Fibroblast of lung (primary cell): ENCODE measurements around the gene BCAR3.

Experiments used
- EZH2 ChIP-seq: IDR thresholded peaks from 2 replicates; pipeline ENCODE4 v1.5.1; 2012; ENCODE audit warnings: low read length, control low read depth, mild to moderate bottlenecking; ENCODE audit errors: missing control alignments
- TF ChIP-seq, protein P1 (sequence below), 2 donors: IDR thresholded peaks in 1 of 2; conservative IDR thresholded peaks in 1 of 2; 1 replicate in 1 of 2; 2 replicates in 1 of 2; pipeline ENCODE4 v1.5.1; 2011 to 2012; ENCODE audit warnings: low read length in 2 of 2, control low read depth in 1 of 2, inconsistent platforms in 1 of 2, low read depth in 1 of 2, mild to moderate bottlenecking in 1 of 2

DNA sequence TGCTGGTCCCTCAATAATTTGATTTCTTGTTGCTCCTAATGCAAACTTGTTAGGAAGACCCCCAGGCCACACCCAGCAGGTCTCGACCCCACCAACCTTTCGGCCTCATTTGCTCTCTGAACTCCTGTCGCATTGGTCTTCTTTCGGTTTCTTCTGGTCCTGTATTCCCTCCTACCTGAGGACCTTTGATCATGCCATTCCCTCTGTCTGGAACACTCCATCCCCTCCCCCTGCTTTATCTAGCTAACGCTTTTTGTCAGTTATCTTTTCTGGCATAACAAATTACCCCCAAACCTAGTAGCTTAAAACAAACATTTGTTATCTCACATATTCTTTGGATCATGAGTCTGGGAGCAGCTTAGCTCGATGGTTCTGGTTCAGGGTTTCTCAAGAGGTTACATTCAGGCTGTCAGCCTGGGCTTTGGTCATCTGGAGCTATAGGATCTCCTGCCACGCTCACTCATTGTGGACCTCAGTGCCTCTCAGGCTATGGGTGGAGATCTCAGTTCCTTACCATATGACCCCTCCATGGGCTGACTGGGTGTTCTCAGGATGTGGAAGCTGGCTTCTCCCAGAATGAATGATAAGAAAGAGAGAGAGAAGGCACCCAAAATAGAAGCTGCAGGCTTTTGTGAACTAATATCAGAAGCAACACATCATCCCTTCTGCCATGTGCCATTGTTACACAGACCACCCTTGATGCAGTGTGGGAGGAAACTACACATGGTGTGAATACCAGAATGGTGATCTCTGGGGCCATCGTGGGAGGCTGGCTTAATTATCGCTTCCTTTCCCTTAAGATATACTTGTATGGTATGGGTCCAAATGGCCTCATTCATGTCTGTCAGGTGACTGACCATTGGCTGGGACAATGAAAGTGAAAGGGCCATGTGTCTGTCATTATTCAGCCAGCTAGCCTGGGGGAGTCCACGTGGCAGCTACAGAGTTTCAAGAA is 29.1 kb upstream of the BCAR3 start:
- TF ChIP-seq, protein P1, sequence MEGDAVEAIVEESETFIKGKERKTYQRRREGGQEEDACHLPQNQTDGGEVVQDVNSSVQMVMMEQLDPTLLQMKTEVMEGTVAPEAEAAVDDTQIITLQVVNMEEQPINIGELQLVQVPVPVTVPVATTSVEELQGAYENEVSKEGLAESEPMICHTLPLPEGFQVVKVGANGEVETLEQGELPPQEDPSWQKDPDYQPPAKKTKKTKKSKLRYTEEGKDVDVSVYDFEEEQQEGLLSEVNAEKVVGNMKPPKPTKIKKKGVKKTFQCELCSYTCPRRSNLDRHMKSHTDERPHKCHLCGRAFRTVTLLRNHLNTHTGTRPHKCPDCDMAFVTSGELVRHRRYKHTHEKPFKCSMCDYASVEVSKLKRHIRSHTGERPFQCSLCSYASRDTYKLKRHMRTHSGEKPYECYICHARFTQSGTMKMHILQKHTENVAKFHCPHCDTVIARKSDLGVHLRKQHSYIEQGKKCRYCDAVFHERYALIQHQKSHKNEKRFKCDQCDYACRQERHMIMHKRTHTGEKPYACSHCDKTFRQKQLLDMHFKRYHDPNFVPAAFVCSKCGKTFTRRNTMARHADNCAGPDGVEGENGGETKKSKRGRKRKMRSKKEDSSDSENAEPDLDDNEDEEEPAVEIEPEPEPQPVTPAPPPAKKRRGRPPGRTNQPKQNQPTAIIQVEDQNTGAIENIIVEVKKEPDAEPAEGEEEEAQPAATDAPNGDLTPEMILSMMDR (conservative IDR thresholded peaks at IDR 0.05 in 1 of 2, IDR thresholded peaks at IDR 0.05 in 1 of 2; ENCODE audit: low read depth in 1 of 2, low read length in 2 of 2): no peak
- TF ChIP-seq EZH2: no peak
